ENCODE results near the gene SMARCC2.

The SMARCC2 gene

DNA sequence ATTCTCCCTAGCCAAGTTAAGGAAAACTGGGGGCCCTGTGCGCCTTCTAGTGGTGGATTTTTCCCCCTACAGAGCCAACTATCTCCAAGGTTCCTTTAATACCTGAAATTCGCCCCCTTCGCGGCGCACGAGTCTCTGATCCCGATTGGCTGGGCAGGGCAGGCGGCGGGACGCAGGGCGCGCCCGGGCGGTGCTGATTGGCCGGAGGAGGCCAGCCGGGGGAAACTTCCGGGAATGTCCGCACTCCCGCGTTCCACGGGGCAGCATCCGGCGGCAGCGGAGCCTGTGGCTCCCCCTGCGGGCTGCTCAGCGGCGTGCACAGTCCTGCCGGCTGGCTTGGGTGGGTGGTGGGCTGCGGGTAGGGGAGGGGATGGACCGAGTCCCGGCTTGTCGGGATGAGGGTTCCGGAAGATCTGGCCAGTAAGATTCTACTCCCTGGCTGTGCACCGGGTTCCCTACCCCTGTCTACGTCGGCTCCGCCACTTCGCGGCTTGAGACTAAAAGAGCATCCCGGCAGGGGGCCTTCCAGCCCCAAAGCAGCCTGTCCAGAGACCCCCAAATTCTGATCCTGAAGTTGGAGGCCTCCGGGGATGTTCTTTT, 34.9 kb upstream of the SMARCC2 start, which contains the start of gene NABP2:
Gene NABP2, plus strand, starts transcription at position 241 of the 600 bp plus-strand sequence. CDS start 515 bp downstream, outside the sequence.
- H3K4me3 ChIP-seq (ENCODE audit: low read length), result peak within 1 kb of the TSS; percentile 75
- H3K27ac ChIP-seq (ENCODE audit: low read depth, low read length), result peak within 1 kb of the TSS; percentile 76
- 2% methylated on average over 41 of the region's 41 CpGs for WGBS
- H3K4me1 ChIP-seq (ENCODE audit: insufficient read depth, low read length), result peaks cover 13% of the 10 kb centered on the region
- H3K9me3 ChIP-seq (ENCODE audit: insufficient read depth, low read depth, low read length), result no peaks in the 10 kb centered on the region
- 0 out of 2 replicates have a peak, but pooled peaks cover 2% of the 10 kb centered on the region for H3K36me3 ChIP-seq (ENCODE audit: insufficient read depth, low read length)
- H3K9ac ChIP-seq (ENCODE audit: low read depth, low read length), result peak within 1 kb of the TSS; percentile 68
- H3K27me3 ChIP-seq (ENCODE audit: insufficient read depth, low read length), result no peaks in the 10 kb centered on the region

- no peaks in the 10 kb centered on the region for H3K9me3 ChIP-seq (ENCODE audit: insufficient read depth, low read depth, low read length)
- H3K4me1 ChIP-seq (ENCODE audit: insufficient read depth, low read length), result peaks cover 13% of the 10 kb centered on the region
- no peaks in the 10 kb centered on the region for H3K27me3 ChIP-seq (ENCODE audit: insufficient read depth, low read length)
- peak overlapping the region; percentile 40 for H3K4me3 ChIP-seq (ENCODE audit: low read length)
- WGBS, result 67% methylated on average over 15 of the region's 15 CpGs
- 0 out of 2 replicates have a peak, but pooled peaks cover 2% of the 10 kb centered on the region for H3K36me3 ChIP-seq (ENCODE audit: insufficient read depth, low read length)
- H3K9ac ChIP-seq (ENCODE audit: low read depth, low read length), result peak overlapping the region; percentile 57; the same call in 1 of the 2 replicates
- H3K27ac ChIP-seq (ENCODE audit: low read depth, low read length), result peak overlapping the region; percentile 76
Measured at GRCh38 chr12:56223571-56224101, 34.4 kb upstream of the SMARCC2 start.

DNA sequence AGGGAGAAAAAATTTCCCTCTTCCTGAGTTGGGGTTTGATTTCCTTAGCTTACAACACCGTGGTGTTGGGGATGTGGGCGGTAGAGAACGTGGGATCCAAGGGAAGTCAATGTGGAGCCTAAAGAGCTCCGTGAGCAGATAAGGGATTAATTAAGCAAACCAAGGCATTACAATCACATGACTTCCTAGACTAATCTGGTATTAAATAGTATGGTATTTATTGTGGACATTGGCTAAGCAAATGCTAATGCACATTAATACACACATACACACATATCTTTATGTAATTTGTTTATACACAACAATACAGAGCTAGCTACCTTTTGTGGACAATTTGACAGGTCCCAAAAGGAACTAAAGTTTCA, 33.2 kb upstream of the SMARCC2 start:
- Histone ChIP-seq H3K27me3 (ENCODE audit: insufficient read depth, low read length) (no peaks in the 10 kb centered on the region), H3K36me3 (ENCODE audit: insufficient read depth, low read length) (0 out of 2 replicates have a peak, but pooled peaks cover 2% of the 10 kb centered on the region), H3K27ac (ENCODE audit: low read depth, low read length) (peak overlapping the region; percentile 99), H3K4me1 (ENCODE audit: insufficient read depth, low read length) (peaks cover 13% of the 10 kb centered on the region), H3K9ac (ENCODE audit: low read depth, low read length) (peak overlapping the region; percentile 84), H3K9me3 (ENCODE audit: insufficient read depth, low read depth, low read length) (no peaks in the 10 kb centered on the region), H3K4me3 (ENCODE audit: low read length) (peak overlapping the region; percentile 86)
- WGBS, result 67% methylated on average over 3 of the region's 4 CpGs

DNA sequence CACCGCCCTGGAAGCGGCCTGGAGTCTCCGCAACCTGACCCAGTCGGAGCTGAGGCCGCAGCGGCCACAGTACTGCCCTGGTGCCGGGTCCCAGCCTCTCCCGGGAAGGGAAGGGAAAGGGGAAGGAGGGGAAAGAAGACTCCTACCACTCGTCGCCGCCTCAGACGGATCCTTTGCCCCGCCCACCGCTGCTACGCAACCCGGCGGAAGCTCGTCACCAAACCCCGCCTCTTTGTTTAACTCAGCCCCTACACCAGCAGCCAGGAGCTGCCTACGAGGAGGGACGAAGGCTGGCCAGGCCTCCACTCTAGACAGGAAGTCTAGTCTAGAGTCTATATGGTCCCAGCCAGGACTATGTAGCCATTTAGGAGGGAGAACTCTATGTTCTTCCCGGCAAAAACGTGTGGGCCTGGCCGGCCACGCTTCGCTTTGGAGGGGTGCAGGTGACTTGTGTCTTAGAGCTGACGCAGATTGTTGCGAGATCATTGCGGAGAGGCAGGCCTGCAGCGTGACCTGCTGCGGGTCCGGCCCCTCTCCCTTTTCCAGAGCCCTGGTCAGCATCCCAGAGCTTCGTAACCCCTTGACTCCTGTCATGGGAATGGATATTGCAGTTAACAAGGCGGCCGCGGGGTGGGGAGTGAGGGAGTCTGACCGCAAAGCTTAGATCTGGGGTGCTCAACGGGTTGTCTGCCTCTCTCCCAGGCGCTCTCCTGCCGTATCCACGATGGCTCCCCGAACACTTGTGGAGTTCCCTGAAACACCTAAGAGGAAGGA, 32.7 kb upstream of the SMARCC2 start, which contains the start of gene RNF41:
Gene RNF41, minus strand, starts transcription at position 166 of the 774 bp plus-strand sequence. CDS start 7,875 bp downstream, outside the sequence.
- Histone ChIP-seq H3K4me3 (ENCODE audit: low read length) (peak within 1 kb of the TSS; percentile 86), H3K4me1 (ENCODE audit: insufficient read depth, low read length) (peaks cover 13% of the 10 kb centered on the region), H3K36me3 (ENCODE audit: insufficient read depth, low read length) (0 out of 2 replicates have a peak, but pooled peaks cover 2% of the 10 kb centered on the region), H3K27ac (ENCODE audit: low read depth, low read length) (peak within 1 kb of the TSS; percentile 99), H3K27me3 (ENCODE audit: insufficient read depth, low read length) (no peaks in the 10 kb centered on the region), H3K9me3 (ENCODE audit: insufficient read depth, low read depth, low read length) (no peaks in the 10 kb centered on the region), H3K9ac (ENCODE audit: low read depth, low read length) (peak within 1 kb of the TSS; percentile 84)
- 16% methylated on average over 42 of the region's 42 CpGs for WGBS

DNA sequence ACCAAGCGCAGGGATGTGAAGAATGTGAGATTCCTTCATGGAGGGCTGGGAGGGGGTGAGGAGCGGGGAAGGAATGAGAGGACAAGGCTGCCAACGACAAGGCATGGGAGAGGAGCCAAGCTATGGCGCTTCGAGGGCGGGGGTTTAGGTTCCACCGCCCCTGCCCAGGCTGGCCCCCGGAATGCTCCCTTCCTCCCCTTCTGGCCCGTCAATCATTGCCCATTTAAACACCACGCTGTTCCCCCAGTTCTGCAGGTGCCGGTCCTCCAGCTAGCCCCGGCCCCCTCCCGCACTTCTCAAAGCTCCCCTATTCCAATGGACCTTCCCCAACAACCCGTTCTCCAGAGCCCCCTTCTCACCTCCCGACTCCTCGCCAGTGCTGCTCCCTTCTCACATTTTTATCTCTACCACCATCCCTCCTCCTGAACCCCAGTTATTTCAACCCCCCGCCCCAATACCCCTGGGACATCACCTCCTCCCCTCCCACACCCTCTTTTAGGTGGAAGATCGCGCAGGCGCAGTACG, 32.0 kb upstream of the SMARCC2 start:
- no peaks in the 10 kb centered on the region for H3K27me3 ChIP-seq (ENCODE audit: insufficient read depth, low read length)

DNA sequence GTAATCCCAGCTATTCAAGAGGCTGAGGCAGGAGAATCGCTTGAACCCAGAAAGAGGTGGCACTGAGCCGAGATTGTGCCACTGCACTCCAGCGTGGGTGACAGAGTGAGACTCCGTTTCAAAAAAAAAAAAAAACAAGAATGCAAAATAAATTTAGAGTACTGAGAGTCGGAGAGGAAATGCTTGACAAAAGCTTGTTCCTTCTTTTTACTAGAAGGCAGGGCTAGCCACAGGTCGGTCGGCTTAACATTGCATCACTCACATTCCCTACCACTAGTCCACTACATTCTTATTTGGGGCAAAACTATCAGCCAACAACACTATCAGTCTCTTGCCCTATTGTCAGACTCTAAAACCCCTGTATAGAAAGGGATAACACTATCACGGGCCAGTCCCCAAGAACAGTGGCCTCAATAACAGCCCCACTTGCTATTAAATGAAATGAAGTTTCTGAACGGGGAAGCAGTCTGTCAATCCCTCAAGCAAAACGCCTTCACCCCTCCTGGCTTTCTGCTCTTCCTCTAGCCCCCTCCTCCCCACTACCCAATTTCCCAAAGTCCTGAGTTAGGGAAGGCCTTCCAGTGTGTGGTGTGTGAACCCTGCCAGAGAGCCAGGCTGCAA, 31.4 kb upstream of the SMARCC2 start:
- H3K4me1 ChIP-seq (ENCODE audit: insufficient read depth, low read length), result peaks cover 13% of the 10 kb centered on the region
- WGBS, result 46% methylated on average over 9 of the region's 10 CpGs
- peak overlapping the region; percentile 84 for H3K9ac ChIP-seq (ENCODE audit: low read depth, low read length)
- peaks cover 9% of the 10 kb centered on the region for H3K36me3 ChIP-seq (ENCODE audit: insufficient read depth, low read length)
- H3K27ac ChIP-seq (ENCODE audit: low read depth, low read length), result peak overlapping the region; percentile 99
- H3K4me3 ChIP-seq (ENCODE audit: low read length), result peak overlapping the region; percentile 86
- no peaks in the 10 kb centered on the region for H3K9me3 ChIP-seq (ENCODE audit: insufficient read depth, low read depth, low read length)
- no peaks in the 10 kb centered on the region for H3K27me3 ChIP-seq (ENCODE audit: insufficient read depth, low read length)

More for the DNA sequence above, 32.0 kb upstream of the SMARCC2 start:
- WGBS, result 0% methylated on average over 21 of the region's 21 CpGs
- Histone ChIP-seq H3K36me3 (ENCODE audit: insufficient read depth, low read length) (peaks cover 7% of the 10 kb centered on the region), H3K9me3 (ENCODE audit: insufficient read depth, low read depth, low read length) (no peaks in the 10 kb centered on the region), H3K4me3 (ENCODE audit: low read length) (peak overlapping the region; percentile 86), H3K27ac (ENCODE audit: low read depth, low read length) (peak overlapping the region; percentile 99), H3K4me1 (ENCODE audit: insufficient read depth, low read length) (peaks cover 13% of the 10 kb centered on the region), H3K9ac (ENCODE audit: low read depth, low read length) (peak overlapping the region; percentile 84)

- H3K27me3 ChIP-seq (ENCODE audit: insufficient read depth, low read length), result no peaks in the 10 kb centered on the region
- WGBS, result 91% methylated on average over 6 of the region's 9 CpGs
- H3K9ac ChIP-seq (ENCODE audit: low read depth, low read length), result no peak overlapping the region
- no peak overlapping the region for H3K27ac ChIP-seq (ENCODE audit: low read depth, low read length)
- no peak overlapping the region for H3K4me3 ChIP-seq (ENCODE audit: low read length)
- peaks cover 15% of the 10 kb centered on the region for H3K36me3 ChIP-seq (ENCODE audit: insufficient read depth, low read length)
- H3K9me3 ChIP-seq (ENCODE audit: insufficient read depth, low read depth, low read length), result no peaks in the 10 kb centered on the region
- peaks cover 13% of the 10 kb centered on the region for H3K4me1 ChIP-seq (ENCODE audit: insufficient read depth, low read length)
Measured at GRCh38 chr12:56219840-56220239, 30.6 kb upstream of the SMARCC2 start.

DNA sequence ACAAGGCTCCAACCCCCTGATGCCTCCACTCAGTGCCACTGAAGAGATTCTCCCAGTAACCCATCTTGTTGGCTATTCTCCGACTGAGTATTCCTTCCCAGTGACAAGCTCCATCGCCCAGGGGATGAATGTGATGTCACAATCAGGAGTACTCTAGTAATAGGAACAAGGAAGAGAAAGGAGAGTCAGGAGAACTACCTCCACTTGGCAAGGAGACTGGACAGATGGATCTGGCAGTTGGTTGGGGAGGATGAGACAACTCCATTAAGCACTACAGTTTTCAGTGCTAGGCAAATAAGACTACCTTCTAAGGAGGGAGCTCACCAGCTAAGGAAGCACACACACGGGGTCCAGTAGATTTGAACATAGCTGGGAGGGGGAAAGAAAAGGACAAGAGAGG, 27.2 kb upstream of the SMARCC2 start:
- Histone ChIP-seq H3K36me3 (ENCODE audit: insufficient read depth, low read length) (peaks cover 48% of the 10 kb centered on the region), H3K9me3 (ENCODE audit: insufficient read depth, low read depth, low read length) (no peaks in the 10 kb centered on the region), H3K9ac (ENCODE audit: low read depth, low read length) (no peak overlapping the region), H3K4me3 (ENCODE audit: low read length) (no peak overlapping the region), H3K27ac (ENCODE audit: low read depth, low read length) (no peak overlapping the region), H3K27me3 (ENCODE audit: insufficient read depth, low read length) (no peaks in the 10 kb centered on the region), H3K4me1 (ENCODE audit: insufficient read depth, low read length) (no peaks in the 10 kb centered on the region)
- 95% methylated on average over 3 of the region's 3 CpGs for WGBS

DNA sequence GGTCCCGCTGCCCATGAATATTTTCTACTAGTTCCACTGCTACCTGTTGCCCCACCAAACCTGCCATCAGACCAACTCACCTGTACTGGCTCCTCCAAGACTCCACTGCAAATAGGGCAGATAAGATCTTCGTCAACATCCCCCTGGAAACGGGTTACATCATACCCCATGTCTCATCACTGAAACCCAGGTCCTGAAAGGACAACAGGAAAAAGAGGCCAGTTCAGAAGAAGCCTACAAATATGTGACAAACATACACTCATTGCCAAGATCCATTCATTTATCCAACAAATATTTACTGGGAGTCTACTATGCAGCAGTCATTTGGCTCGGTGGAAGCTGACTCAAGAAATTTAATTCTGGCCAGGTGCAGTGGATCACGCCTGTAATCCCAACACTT, 24.6 kb upstream of the SMARCC2 start:
- no peaks in the 10 kb centered on the region for H3K9me3 ChIP-seq (ENCODE audit: insufficient read depth, low read depth, low read length)
- H3K27ac ChIP-seq (ENCODE audit: low read depth, low read length), result no peak overlapping the region
- H3K36me3 ChIP-seq (ENCODE audit: insufficient read depth, low read length), result peaks cover 64% of the 10 kb centered on the region
- H3K4me1 ChIP-seq (ENCODE audit: insufficient read depth, low read length), result no peaks in the 10 kb centered on the region
- H3K4me3 ChIP-seq (ENCODE audit: low read length), result no peak overlapping the region
- H3K9ac ChIP-seq (ENCODE audit: low read depth, low read length), result no peak overlapping the region
- H3K27me3 ChIP-seq (ENCODE audit: insufficient read depth, low read length), result no peaks in the 10 kb centered on the region
- 97% methylated on average over 5 of the region's 5 CpGs for WGBS

DNA sequence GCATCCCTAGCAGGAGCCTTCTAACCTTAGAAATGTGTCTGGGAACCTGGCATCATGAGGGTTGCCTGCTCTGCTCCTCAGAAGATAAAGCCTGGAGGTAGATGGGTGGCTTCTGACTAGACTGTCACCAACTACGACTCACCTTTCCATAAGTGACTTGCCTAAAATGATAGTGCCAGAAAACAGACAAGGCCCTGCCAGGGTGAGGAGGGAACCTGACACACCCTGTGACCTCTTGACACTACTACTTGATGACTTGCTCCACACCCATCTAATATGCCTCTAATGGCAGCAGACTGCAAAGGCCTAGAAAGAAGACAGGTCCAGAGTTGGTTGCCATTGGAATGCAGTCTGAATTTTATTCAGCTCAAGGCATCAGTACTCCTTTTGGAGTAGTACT, 23.1 kb upstream of the SMARCC2 start:
- Histone ChIP-seq H3K27ac (ENCODE audit: low read depth, low read length) (no peak overlapping the region), H3K4me1 (ENCODE audit: insufficient read depth, low read length) (no peaks in the 10 kb centered on the region), H3K36me3 (ENCODE audit: insufficient read depth, low read length) (peaks cover 77% of the 10 kb centered on the region), H3K9me3 (ENCODE audit: insufficient read depth, low read depth, low read length) (no peaks in the 10 kb centered on the region), H3K9ac (ENCODE audit: low read depth, low read length) (no peak overlapping the region), H3K4me3 (ENCODE audit: low read length) (no peak overlapping the region), H3K27me3 (ENCODE audit: insufficient read depth, low read length) (no peaks in the 10 kb centered on the region)
- WGBS, result 94% methylated on average over 1 of the region's 1 CpG

Measured in HUES64 (cell line).